HepG2 (cell line): ENCODE measurements around the gene PLEKHA6. TPM values are rescaled to one million over a fixed set of nuclear protein-coding genes. Genes with fewer than 3 reads are reported as not detected.
A peak's percentile ranks its signal among the peaks of the same experiment; 100 is the strongest.

ENCODE experiments used
- BORCS8-MEF2B ChIP-seq: sonication (generic); formaldehyde crosslinking; IDR thresholded peaks from 2 replicates; pipeline ENCODE4 v1.8.0; 2022; ENCODE audit warnings: mild to moderate bottlenecking, missing genetic modification reagents
- CERS6 ChIP-seq: sonication (generic); formaldehyde crosslinking; IDR thresholded peaks from 2 replicates; pipeline ENCODE4 v1.5.0; 2020; ENCODE audit warnings: missing genetic modification reagents
- GRHL1 ChIP-seq: sonication (generic); formaldehyde crosslinking; conservative IDR thresholded peaks from 2 replicates; pipeline ENCODE4 v1.8.0; 2022; ENCODE audit warnings: missing genetic modification reagents
- KDM1A ChIP-seq: IDR thresholded peaks from 2 replicates; pipeline ENCODE4 v1.6.1; 2016; ENCODE audit warnings: missing compliant biosample characterization
- KMT2B ChIP-seq: IDR thresholded peaks from 2 replicates; pipeline ENCODE4 v1.6.1; 2016; ENCODE audit warnings: missing genetic modification reagents, missing compliant biosample characterization
- MAZ ChIP-seq, 2 experiments: sonication (generic) in 1 of 2; formaldehyde crosslinking in 1 of 2; IDR thresholded peaks; 2 replicates each; pipeline versions ENCODE4 v1.5.0 to v1.6.1; 2012 to 2020; ENCODE audit warnings: low read depth in 2 of 2, mild to moderate bottlenecking in 2 of 2, borderline replicate concordance in 1 of 2, improper control_type of control experiment in 1 of 2, low read length in 1 of 2, missing genetic modification reagents in 1 of 2, moderate library complexity in 1 of 2
- MXD1 ChIP-seq: sonication (generic); formaldehyde crosslinking; IDR thresholded peaks from 2 replicates; pipeline ENCODE4 v1.4.0; 2020; ENCODE audit warnings: mild to moderate bottlenecking, missing genetic modification reagents
- NFKBIZ ChIP-seq: IDR thresholded peaks from 2 replicates; pipeline ENCODE4 v1.6.1; 2018; ENCODE audit warnings: missing genetic modification reagents, missing compliant biosample characterization
- ONECUT2 ChIP-seq: sonication (generic); formaldehyde crosslinking; IDR thresholded peaks from 2 replicates; pipeline ENCODE4 v1.4.0; 2020; ENCODE audit warnings: missing genetic modification reagents
- RNF219 ChIP-seq: sonication (generic); formaldehyde crosslinking; IDR thresholded peaks from 2 replicates; pipeline ENCODE4 v1.5.0; 2020; ENCODE audit warnings: mild to moderate bottlenecking, missing genetic modification reagents
- SNAI1 ChIP-seq: sonication (generic); formaldehyde crosslinking; IDR thresholded peaks from 2 replicates; pipeline ENCODE4 v1.5.0; 2020; ENCODE audit warnings: mild to moderate bottlenecking, missing genetic modification reagents, borderline replicate concordance
- XRCC5 ChIP-seq: fragments of 200-400 bp; formaldehyde crosslinking; optimal IDR thresholded peaks from 2 replicates; pipeline ENCODE3; 2017; ENCODE audit warnings: mild to moderate bottlenecking, low read length
- ZNF317 ChIP-seq: sonication (generic); formaldehyde crosslinking; IDR thresholded peaks from 2 replicates; pipeline ENCODE4 v1.5.0; 2020; ENCODE audit warnings: mild to moderate bottlenecking, missing genetic modification reagents
- ZNF331 ChIP-seq: sonication (generic); formaldehyde crosslinking; IDR thresholded peaks from 2 replicates; pipeline ENCODE4 v1.4.0; 2020; ENCODE audit warnings: missing genetic modification reagents
- polyA plus RNA-seq, 8 experiments: library from polyadenylated mRNA; depleted of rRNA in 3 of 8; stranded (reverse) in 7 of 8; unstranded in 1 of 8; fragments of >200 nt; fragmentation: Illumina TruSeq in 4 of 8; extraction: Trizol in 4 of 8; gene quantifications; 2 replicates each; pipeline versions ENCODE4 v1.2.1 to v1.2.3, GENCODE V29; 2011 to 2016; ENCODE audit warnings: low read depth in 4 of 8, missing spikeins in 1 of 8, mixed read lengths in 1 of 8; ENCODE audit not compliant: insufficient read depth in 1 of 8
- total RNA-seq, 5 experiments: library from RNA; depleted of rRNA; stranded (reverse); fragments of >200 nt; fragmentation: Illumina TruSeq; extraction: Trizol; gene quantifications; 2 replicates each; pipeline ENCODE4 v1.2.3, GENCODE V29; 2016; ENCODE audit warnings: low read depth in 1 of 5
- TF ChIP-seq, protein P1 (sequence below): sonication (generic); formaldehyde crosslinking; IDR thresholded peaks from 2 replicates; pipeline ENCODE4 v1.4.0; 2020; ENCODE audit warnings: missing genetic modification reagents
- TF ChIP-seq, protein P2 (sequence below): sonication (generic); formaldehyde crosslinking; IDR thresholded peaks from 2 replicates; pipeline ENCODE4 v1.5.0; 2020; ENCODE audit warnings: mild to moderate bottlenecking, missing genetic modification reagents, moderate library complexity
- TF ChIP-seq, protein P3 (sequence below): sonication (generic); formaldehyde crosslinking; IDR thresholded peaks from 2 replicates; pipeline ENCODE4 v1.4.0; 2020; ENCODE audit warnings: missing genetic modification reagents

PLEKHA6 gene
- total and polyA plus RNA-seq, 2 of the 13 experiments (the other 11 are each of a cell fraction or from before 2014, with no cell fraction given) = 5.3 to 11.4 TPM

- TF ChIP-seq, protein P1, sequence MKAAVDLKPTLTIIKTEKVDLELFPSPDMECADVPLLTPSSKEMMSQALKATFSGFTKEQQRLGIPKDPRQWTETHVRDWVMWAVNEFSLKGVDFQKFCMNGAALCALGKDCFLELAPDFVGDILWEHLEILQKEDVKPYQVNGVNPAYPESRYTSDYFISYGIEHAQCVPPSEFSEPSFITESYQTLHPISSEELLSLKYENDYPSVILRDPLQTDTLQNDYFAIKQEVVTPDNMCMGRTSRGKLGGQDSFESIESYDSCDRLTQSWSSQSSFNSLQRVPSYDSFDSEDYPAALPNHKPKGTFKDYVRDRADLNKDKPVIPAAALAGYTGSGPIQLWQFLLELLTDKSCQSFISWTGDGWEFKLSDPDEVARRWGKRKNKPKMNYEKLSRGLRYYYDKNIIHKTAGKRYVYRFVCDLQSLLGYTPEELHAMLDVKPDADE (CRISPR knock-in tag) = no peak
- no peak for TF ChIP-seq MAZ (IDR thresholded peaks at IDR 0.05; ENCODE audit: borderline replicate concordance, low read depth, low read length)
- no peak for TF ChIP-seq MAZ (CRISPR knock-in tag; IDR thresholded peaks at IDR 0.05; ENCODE audit: low read depth)
- TF ChIP-seq BORCS8-MEF2B = 0 out of 2 replicates have a peak, but pooled peaks have one; percentile 36
- TF ChIP-seq ZNF317 (CRISPR knock-in tag) = 0 out of 2 replicates have a peak, but pooled peaks have one; percentile 33
- TF ChIP-seq, protein P2, sequence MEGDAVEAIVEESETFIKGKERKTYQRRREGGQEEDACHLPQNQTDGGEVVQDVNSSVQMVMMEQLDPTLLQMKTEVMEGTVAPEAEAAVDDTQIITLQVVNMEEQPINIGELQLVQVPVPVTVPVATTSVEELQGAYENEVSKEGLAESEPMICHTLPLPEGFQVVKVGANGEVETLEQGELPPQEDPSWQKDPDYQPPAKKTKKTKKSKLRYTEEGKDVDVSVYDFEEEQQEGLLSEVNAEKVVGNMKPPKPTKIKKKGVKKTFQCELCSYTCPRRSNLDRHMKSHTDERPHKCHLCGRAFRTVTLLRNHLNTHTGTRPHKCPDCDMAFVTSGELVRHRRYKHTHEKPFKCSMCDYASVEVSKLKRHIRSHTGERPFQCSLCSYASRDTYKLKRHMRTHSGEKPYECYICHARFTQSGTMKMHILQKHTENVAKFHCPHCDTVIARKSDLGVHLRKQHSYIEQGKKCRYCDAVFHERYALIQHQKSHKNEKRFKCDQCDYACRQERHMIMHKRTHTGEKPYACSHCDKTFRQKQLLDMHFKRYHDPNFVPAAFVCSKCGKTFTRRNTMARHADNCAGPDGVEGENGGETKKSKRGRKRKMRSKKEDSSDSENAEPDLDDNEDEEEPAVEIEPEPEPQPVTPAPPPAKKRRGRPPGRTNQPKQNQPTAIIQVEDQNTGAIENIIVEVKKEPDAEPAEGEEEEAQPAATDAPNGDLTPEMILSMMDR (CRISPR knock-in tag) = peak; percentile 85
- no peak for TF ChIP-seq SNAI1
- no peak for TF ChIP-seq ZNF331 (CRISPR knock-in tag)
- TF ChIP-seq XRCC5 = peak; percentile 55
- 0 out of 2 replicates have a peak, but pooled peaks have one; percentile 34 for TF ChIP-seq MXD1 (CRISPR knock-in tag)
- TF ChIP-seq RNF219 (CRISPR knock-in tag) = no peak
- no peak for TF ChIP-seq KDM1A (CRISPR knock-in tag)
- TF ChIP-seq, protein P3, sequence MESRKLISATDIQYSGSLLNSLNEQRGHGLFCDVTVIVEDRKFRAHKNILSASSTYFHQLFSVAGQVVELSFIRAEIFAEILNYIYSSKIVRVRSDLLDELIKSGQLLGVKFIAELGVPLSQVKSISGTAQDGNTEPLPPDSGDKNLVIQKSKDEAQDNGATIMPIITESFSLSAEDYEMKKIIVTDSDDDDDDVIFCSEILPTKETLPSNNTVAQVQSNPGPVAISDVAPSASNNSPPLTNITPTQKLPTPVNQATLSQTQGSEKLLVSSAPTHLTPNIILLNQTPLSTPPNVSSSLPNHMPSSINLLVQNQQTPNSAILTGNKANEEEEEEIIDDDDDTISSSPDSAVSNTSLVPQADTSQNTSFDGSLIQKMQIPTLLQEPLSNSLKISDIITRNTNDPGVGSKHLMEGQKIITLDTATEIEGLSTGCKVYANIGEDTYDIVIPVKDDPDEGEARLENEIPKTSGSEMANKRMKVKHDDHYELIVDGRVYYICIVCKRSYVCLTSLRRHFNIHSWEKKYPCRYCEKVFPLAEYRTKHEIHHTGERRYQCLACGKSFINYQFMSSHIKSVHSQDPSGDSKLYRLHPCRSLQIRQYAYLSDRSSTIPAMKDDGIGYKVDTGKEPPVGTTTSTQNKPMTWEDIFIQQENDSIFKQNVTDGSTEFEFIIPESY (CRISPR knock-in tag) = peak; percentile 86
- TF ChIP-seq NFKBIZ (CRISPR knock-in tag) = no peak
- TF ChIP-seq ONECUT2 (CRISPR knock-in tag) = no peak
- TF ChIP-seq GRHL1 (CRISPR knock-in tag) = no peak
- TF ChIP-seq KMT2B (CRISPR knock-in tag) = no peak
- TF ChIP-seq CERS6 (CRISPR knock-in tag) = no peak
These were observed 101.3 kb downstream of the PLEKHA6 start (continued) for GRCh38 chr1:204258213-204259115.
